Ishikawa (cell line): ENCODE data around the gene YBX2.

Experiments used
- CEBPB ChIP-seq: IDR thresholded peaks from 2 replicates; pipeline ENCODE4 v1.6.1; 2012
- CREB1 ChIP-seq: IDR thresholded peaks from 2 replicates; pipeline ENCODE4 v1.6.1; 2012; ENCODE audit warnings: low read depth
- EGR1 ChIP-seq: IDR thresholded peaks from 2 replicates; pipeline ENCODE4 v1.6.1; 2012
- EP300 ChIP-seq: IDR thresholded peaks from 2 replicates; pipeline ENCODE4 v1.6.1; 2012; ENCODE audit warnings: borderline replicate concordance
- FOXM1 ChIP-seq: IDR thresholded peaks from 2 replicates; pipeline ENCODE4 v1.6.1; 2012; ENCODE audit warnings: low read depth, borderline replicate concordance
- MAX ChIP-seq: IDR thresholded peaks from 2 replicates; pipeline ENCODE4 v1.6.1; 2012
- NFIC ChIP-seq: IDR thresholded peaks from 2 replicates; pipeline ENCODE4 v1.6.1; 2012
- RAD21 ChIP-seq: IDR thresholded peaks from 2 replicates; pipeline ENCODE4 v1.6.1; 2012; ENCODE audit warnings: low read depth
- REST ChIP-seq: IDR thresholded peaks from 2 replicates; pipeline ENCODE4 v1.6.1; 2012; ENCODE audit warnings: low read depth, mild to moderate bottlenecking
- TAF1 ChIP-seq: IDR thresholded peaks from 2 replicates; pipeline ENCODE4 v1.6.1; 2012; ENCODE audit warnings: low read depth, mild to moderate bottlenecking
- TCF12 ChIP-seq: IDR thresholded peaks from 2 replicates; pipeline ENCODE4 v1.6.1; 2012; ENCODE audit warnings: low read depth
- TEAD4 ChIP-seq: IDR thresholded peaks from 2 replicates; pipeline ENCODE4 v1.6.1; 2012
- YY1 ChIP-seq: IDR thresholded peaks from 2 replicates; pipeline ENCODE4 v1.6.1; 2012; ENCODE audit warnings: low read depth
- ZBTB7A ChIP-seq: IDR thresholded peaks from 2 replicates; pipeline ENCODE4 v1.6.1; 2012; ENCODE audit warnings: low read depth
- TF ChIP-seq, protein P1 (sequence below): IDR thresholded peaks from 2 replicates; pipeline ENCODE4 v1.6.1; 2012

YBX2 gene

GRCh38 chr17:7328840-7329373, 34.5 kb upstream of the YBX2 start, which contains the start of gene NEURL4:
TSS of gene NEURL4 (minus strand) at chr17:7329335. CDS start at chr17:7329312, 23 bp downstream.
- TF ChIP-seq TAF1 (peak; percentile 65; the same call in 1 of the 2 replicates), CEBPB (no peak), RAD21 (no peak), NFIC (peak; percentile 20; the same call in 1 of the 2 replicates), YY1 (peak; percentile 81)

DNA sequence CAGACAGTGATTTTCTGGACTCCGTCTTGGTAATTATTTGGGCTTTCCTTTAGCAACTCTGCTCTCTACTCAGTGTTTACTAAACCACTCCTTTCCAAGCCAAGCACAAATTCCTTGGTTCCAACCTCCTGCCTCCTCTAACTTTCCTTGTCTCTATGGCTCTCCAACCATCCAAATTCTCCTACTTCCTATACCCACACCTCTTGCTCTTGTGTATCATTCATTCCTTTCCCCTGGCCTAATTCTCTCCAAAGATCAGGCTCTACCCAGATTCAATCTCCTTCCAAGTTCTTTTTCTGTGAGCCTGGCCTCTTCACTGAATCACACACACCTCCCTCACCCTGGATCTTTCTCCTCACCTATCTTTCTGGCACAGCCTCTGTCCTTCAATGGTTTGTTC, 33.6 kb upstream of the YBX2 start:
- no peak for TF ChIP-seq EGR1
- TF ChIP-seq CREB1 = no peak
- TF ChIP-seq YY1 = no peak
- no peak for TF ChIP-seq TAF1
- no peak for TF ChIP-seq CEBPB
- no peak for TF ChIP-seq RAD21
- TF ChIP-seq MAX = no peak
- no peak for TF ChIP-seq EP300
- TF ChIP-seq TEAD4 = no peak
- TF ChIP-seq REST = no peak
- no peak for TF ChIP-seq FOXM1
- no peak for TF ChIP-seq TCF12
- TF ChIP-seq ZBTB7A = no peak
- TF ChIP-seq, protein P1, sequence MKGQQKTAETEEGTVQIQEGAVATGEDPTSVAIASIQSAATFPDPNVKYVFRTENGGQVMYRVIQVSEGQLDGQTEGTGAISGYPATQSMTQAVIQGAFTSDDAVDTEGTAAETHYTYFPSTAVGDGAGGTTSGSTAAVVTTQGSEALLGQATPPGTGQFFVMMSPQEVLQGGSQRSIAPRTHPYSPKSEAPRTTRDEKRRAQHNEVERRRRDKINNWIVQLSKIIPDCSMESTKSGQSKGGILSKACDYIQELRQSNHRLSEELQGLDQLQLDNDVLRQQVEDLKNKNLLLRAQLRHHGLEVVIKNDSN = no peak
- no peak for TF ChIP-seq NFIC

DNA sequence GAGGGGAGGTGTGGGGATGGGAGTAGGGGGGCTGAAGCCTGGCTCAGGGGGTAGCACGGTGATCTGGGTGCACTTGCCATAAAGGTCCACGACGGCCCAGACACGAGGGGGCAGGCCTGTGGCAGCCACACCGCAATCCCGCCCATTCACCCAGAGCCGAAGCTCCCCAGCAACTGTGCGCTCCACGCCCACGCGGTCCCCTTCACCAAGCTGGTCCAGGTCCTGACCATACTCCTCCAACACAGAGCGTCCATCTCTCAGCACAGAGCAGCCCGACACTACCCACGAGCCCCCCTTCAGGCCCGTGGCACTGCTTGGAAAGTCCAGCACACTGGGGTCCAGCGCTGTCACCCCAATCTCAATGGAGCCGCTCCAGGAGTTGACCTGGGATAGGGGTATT, 33.1 kb upstream of the YBX2 start:
- no peak for TF ChIP-seq YY1
- no peak for TF ChIP-seq CEBPB
- TF ChIP-seq EGR1 = no peak
- no peak for TF ChIP-seq RAD21
- no peak for TF ChIP-seq TEAD4
- no peak for TF ChIP-seq TCF12
- TF ChIP-seq NFIC = no peak
- no peak for TF ChIP-seq TAF1
- no peak for TF ChIP-seq FOXM1
- TF ChIP-seq ZBTB7A = no peak
- TF ChIP-seq CREB1 = no peak
- TF ChIP-seq EP300 = no peak

DNA sequence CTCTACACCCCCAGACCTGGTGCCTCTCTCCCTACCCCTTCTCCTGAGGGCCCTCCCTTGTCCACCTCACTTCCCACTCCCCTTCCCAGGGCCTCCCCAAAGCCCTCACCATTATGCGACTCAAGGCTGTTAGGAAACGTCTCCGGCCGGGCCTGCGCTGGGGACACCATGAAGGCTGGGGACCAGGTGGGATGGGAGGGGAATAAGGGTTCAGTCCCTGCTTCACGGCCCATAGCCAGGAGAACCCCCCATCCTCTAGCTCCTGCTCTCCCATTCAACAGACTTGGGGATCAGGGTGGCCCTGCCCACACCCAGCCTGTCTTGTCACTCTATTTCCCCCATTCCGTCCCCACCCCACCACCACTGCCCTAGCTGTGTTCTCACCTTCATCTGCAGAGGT, 32.6 kb upstream of the YBX2 start:
- no peak for TF ChIP-seq RAD21
- no peak for TF ChIP-seq EGR1
- TF ChIP-seq TEAD4 = no peak

- TF ChIP-seq ZBTB7A (no peak), TEAD4 (no peak), EGR1 (no peak), EP300 (no peak), TCF12 (no peak), FOXM1 (no peak), TAF1 (no peak), MAX (no peak), RAD21 (no peak), REST (no peak), CEBPB (no peak), YY1 (no peak), NFIC (no peak), CREB1 (no peak)
- TF ChIP-seq, protein P1 = no peak
Measured at GRCh38 chr17:7326186-7326585, 31.7 kb upstream of the YBX2 start.

GRCh38 chr17:7325031-7325528, 30.6 kb upstream of the YBX2 start:
- no peak for TF ChIP-seq YY1

GRCh38 chr17:7324438-7324779, 30.0 kb upstream of the YBX2 start:
- TF ChIP-seq TEAD4 = no peak
- TF ChIP-seq, protein P1 = no peak
- no peak for TF ChIP-seq TAF1
- TF ChIP-seq MAX = no peak
- TF ChIP-seq NFIC = no peak
- TF ChIP-seq RAD21 = no peak
- TF ChIP-seq EP300 = no peak
- TF ChIP-seq EGR1 = no peak
- TF ChIP-seq REST = no peak
- no peak for TF ChIP-seq FOXM1
- no peak for TF ChIP-seq CREB1
- no peak for TF ChIP-seq CEBPB
- TF ChIP-seq TCF12 = no peak
- no peak for TF ChIP-seq YY1
- TF ChIP-seq ZBTB7A = no peak
